Kidney epithelial cell (primary cell): ENCODE data around the gene C11orf71. TPM values are rescaled to one million over a fixed set of nuclear protein-coding genes. Genes with fewer than 3 reads are reported as not detected.

ENCODE experiments used
- DNase-seq: peaks from one replicate; pipeline ENCODE4 v3.0.0-alpha.2; 2010; ENCODE audit warnings: low read depth
- H3K27me3 ChIP-seq: 2 replicates; pipeline ENCODE4 v1.6.0; 2011; ENCODE audit warnings: low read length; ENCODE audit not compliant: control insufficient read depth, insufficient read depth
- H3K36me3 ChIP-seq: 2 replicates; pipeline ENCODE4 v1.5.1; 2011; ENCODE audit warnings: low read length; ENCODE audit not compliant: control insufficient read depth, insufficient read depth
- H3K4me3 ChIP-seq: 2 replicates; pipeline ENCODE4 v1.5.1; 2011; ENCODE audit warnings: low read depth, mild to moderate bottlenecking, control low read depth, low read length
- CTCF ChIP-seq: IDR thresholded peaks from 2 replicates; pipeline ENCODE4 v1.5.1; 2011; ENCODE audit warnings: mild to moderate bottlenecking, moderate library complexity, low read length, control low read depth, inconsistent platforms; ENCODE audit not compliant: insufficient read depth, poor library complexity, severe bottlenecking
- total RNA-seq: library from RNA; depleted of rRNA; stranded (reverse); fragments of >200 nt; gene quantifications from 2 replicates; pipeline ENCODE4 v1.2.3, GENCODE V29; 2015

The C11orf71 gene
- total RNA-seq, 1 donor from 2014 or later, result 1.6 TPM

GRCh38 chr11:114386131-114386530, 14.2 kb downstream of the C11orf71 start:
- Histone ChIP-seq H3K27me3 (no peaks in the 10 kb centered on the region), H3K4me3 (no peak overlapping the region), H3K36me3 (no peaks in the 10 kb centered on the region)
- DNase-seq, result no peak
- TF ChIP-seq CTCF, result no peak

- H3K4me3 ChIP-seq, result no peak overlapping the region
- TF ChIP-seq CTCF, result no peak
- DNase-seq, result no peak
- no peaks in the 10 kb centered on the region for H3K27me3 ChIP-seq
- H3K36me3 ChIP-seq, result no peaks in the 10 kb centered on the region
Measured at GRCh38 chr11:114384487-114384886, 15.8 kb downstream of the C11orf71 start.

- DNase-seq, result no peak
- H3K36me3 ChIP-seq, result no peaks in the 10 kb centered on the region
- H3K27me3 ChIP-seq, result no peaks in the 10 kb centered on the region
- no peak for TF ChIP-seq CTCF
- no peak overlapping the region for H3K4me3 ChIP-seq
Measured at GRCh38 chr11:114382509-114382908, 17.8 kb downstream of the C11orf71 start.

- no peak for DNase-seq
- TF ChIP-seq CTCF, result no peak
- no peak overlapping the region for H3K4me3 ChIP-seq
- no peaks in the 10 kb centered on the region for H3K27me3 ChIP-seq
- H3K36me3 ChIP-seq, result no peaks in the 10 kb centered on the region
Measured at GRCh38 chr11:114379394-114380069, 20.8 kb downstream of the C11orf71 start.

- Histone ChIP-seq H3K36me3 (no peaks in the 10 kb centered on the region), H3K27me3 (no peaks in the 10 kb centered on the region), H3K4me3 (no peak overlapping the region)
- DNase-seq, result no peak
- no peak for TF ChIP-seq CTCF
Measured at GRCh38 chr11:114377612-114378267, 22.6 kb downstream of the C11orf71 start.

- DNase-seq, result no peak
- Histone ChIP-seq H3K4me3 (no peak overlapping the region), H3K27me3 (no peaks in the 10 kb centered on the region), H3K36me3 (no peaks in the 10 kb centered on the region)
- TF ChIP-seq CTCF, result no peak
Measured at GRCh38 chr11:114375052-114375451, 25.3 kb downstream of the C11orf71 start.
